K562 (cell line): ENCODE data around the gene ARRB2. TPM values are rescaled to one million over a fixed set of nuclear protein-coding genes. Genes with fewer than 3 reads are reported as not detected.
A peak's percentile ranks its signal among the peaks of the same experiment; 100 is the strongest.

ENCODE experiments used
- ADNP ChIP-seq: fragments of 200-800 bp; sonication (Bioruptor generic); IDR thresholded peaks from 2 replicates; pipeline ENCODE4 v1.6.1; 2016; ENCODE audit warnings: missing genetic modification characterization, missing compliant biosample characterization
- BCOR ChIP-seq: fragments of 450-650 bp; IDR thresholded peaks from 2 replicates; pipeline ENCODE4 v1.6.1; 2016
- CHD7 ChIP-seq: fragments of 200-600 bp; sonication (generic); IDR thresholded peaks from one replicate; pipeline ENCODE4 v1.6.1; 2012; ENCODE audit warnings: mild to moderate bottlenecking, low read depth, low read length, inconsistent platforms
- E2F3 ChIP-seq: fragments of 250-450 bp; sonication (Bioruptor Pico); IDR thresholded peaks from 2 replicates; pipeline ENCODE4 v1.4.0; 2020; ENCODE audit warnings: mild to moderate bottlenecking
- EWSR1 ChIP-seq: fragments of 450-650 bp; IDR thresholded peaks from 2 replicates; pipeline ENCODE4 v1.6.1; 2018; ENCODE audit warnings: borderline replicate concordance, mild to moderate bottlenecking, low read depth, moderate library complexity; ENCODE audit not compliant: partially characterized antibody
- HDAC6 ChIP-seq: IDR thresholded peaks from 2 replicates; pipeline ENCODE4 v1.6.1; 2012; ENCODE audit warnings: low read depth, mild to moderate bottlenecking, control low read depth, inconsistent platforms, low read length, moderate library complexity
- MTA1 ChIP-seq: fragments of 450-650 bp; IDR thresholded peaks from 2 replicates; pipeline ENCODE4 v1.6.1; 2017; ENCODE audit warnings: borderline replicate concordance
- PML ChIP-seq: IDR thresholded peaks from 2 replicates; pipeline ENCODE4 v1.6.1; 2012; ENCODE audit warnings: low read length, inconsistent platforms
- SRSF9 ChIP-seq: fragments of 200-400 bp; formaldehyde crosslinking; IDR thresholded peaks from 2 replicates; pipeline ENCODE4 v1.6.1; 2017; ENCODE audit warnings: low read depth, low read length, borderline replicate concordance
- ZC3H8 ChIP-seq: fragments of 450-650 bp; IDR thresholded peaks from 2 replicates; pipeline ENCODE4 v1.6.1; 2017
- ZNF12 ChIP-seq: sonication (generic); formaldehyde crosslinking; IDR thresholded peaks from 2 replicates; pipeline ENCODE4 v1.4.0; 2020; ENCODE audit warnings: mild to moderate bottlenecking, missing genetic modification reagents
- ZNF239 ChIP-seq: fragments of 250-450 bp; sonication (Bioruptor Pico); IDR thresholded peaks from 2 replicates; pipeline ENCODE4 v1.4.0; 2020; ENCODE audit warnings: mild to moderate bottlenecking
- ZNF398 ChIP-seq: fragments of 250-450 bp; sonication (Bioruptor Pico); IDR thresholded peaks from 2 replicates; pipeline ENCODE4 v1.8.0; 2021; ENCODE audit warnings: moderate library complexity, mild to moderate bottlenecking, inconsistent platforms
- ZNF444 ChIP-seq: fragments of 250-450 bp; sonication (Bioruptor Pico); IDR thresholded peaks from 2 replicates; pipeline ENCODE4 v1.4.0; 2020; ENCODE audit warnings: mild to moderate bottlenecking, moderate library complexity
- ZNF584 ChIP-seq: fragments of 200-800 bp; sonication (Bioruptor generic); IDR thresholded peaks from 2 replicates; pipeline ENCODE4 v1.6.1; 2016; ENCODE audit warnings: low read depth, mild to moderate bottlenecking, missing genetic modification characterization, missing compliant biosample characterization
- polyA plus RNA-seq, 8 experiments: library from polyadenylated mRNA; depleted of rRNA in 4 of 8; stranded (reverse) in 5 of 8; unstranded in 3 of 8; fragments of >200 nt; fragmentation: Nextera tagmentation in 2 of 8; fragmentation: Illumina TruSeq in 1 of 8; extraction: Ambion mirVana in 2 of 8; extraction: Trizol in 1 of 8; gene quantifications; 2 replicates each; pipeline versions ENCODE4 v1.2.1 to v1.2.3, GENCODE V29; 2011 to 2014; ENCODE audit warnings: inconsistent platforms in 1 of 8, missing spikeins in 1 of 8
- total RNA-seq, 7 experiments: library from RNA; depleted of rRNA in 6 of 7; stranded (reverse); fragments of >200 nt in 6 of 7; fragmentation: Illumina TruSeq in 2 of 7; extraction: Trizol in 2 of 7; gene quantifications; 2 replicates each; pipeline versions ENCODE4 v1.2.1 to v1.2.3, GENCODE V29; 2011 to 2021; ENCODE audit warnings: low replicate concordance in 1 of 7

The ARRB2 gene
- total and polyA plus RNA-seq, 9 of the 15 experiments (the other 6 are each of a cell fraction or from before 2014, with no cell fraction given) = 0.79 to 15.3 (median 8.8) TPM

GRCh38 chr17:4721203-4722135 lies 11.0 kb downstream of the ARRB2 start (continued):
- TF ChIP-seq CHD7 = no peak
- no peak for TF ChIP-seq ZNF398 (CRISPR knock-in tag)
- TF ChIP-seq ZC3H8 = no peak
- TF ChIP-seq BCOR = peak; percentile 76
- peak; percentile 53; the same call in 1 of the 2 replicates for TF ChIP-seq MTA1
- TF ChIP-seq ZNF444 (CRISPR knock-in tag) = no peak
- no peak for TF ChIP-seq ADNP (tag)
- TF ChIP-seq PML = 0 out of 2 replicates have a peak, but pooled peaks have one; percentile 34
- no peak for TF ChIP-seq EWSR1
- TF ChIP-seq E2F3 (CRISPR knock-in tag) = no peak
- no peak for TF ChIP-seq HDAC6
- TF ChIP-seq ZNF12 = no peak
- TF ChIP-seq ZNF584 (CRISPR knock-in tag) = peak; percentile 40; the same call in 1 of the 2 replicates
- TF ChIP-seq SRSF9 = no peak
- TF ChIP-seq ZNF239 (CRISPR knock-in tag) = no peak
